GM19463 (cell line): ENCODE data around the gene ADCYAP1R1.
"Not testable (repeated sequence)": the region's sequence is repeated elsewhere in the genome, so short reads cannot be mapped to it uniquely, and the experiment has no call there.

Experiments
- ATAC-seq: cut with Tn5 transposase; IDR thresholded peaks from one replicate; pipeline ENCODE4 v1.9.1; 2021; ENCODE audit warnings: mild to moderate bottlenecking, moderate library complexity; ENCODE audit not compliant: unreplicated experiment

The ADCYAP1R1 gene

DNA sequence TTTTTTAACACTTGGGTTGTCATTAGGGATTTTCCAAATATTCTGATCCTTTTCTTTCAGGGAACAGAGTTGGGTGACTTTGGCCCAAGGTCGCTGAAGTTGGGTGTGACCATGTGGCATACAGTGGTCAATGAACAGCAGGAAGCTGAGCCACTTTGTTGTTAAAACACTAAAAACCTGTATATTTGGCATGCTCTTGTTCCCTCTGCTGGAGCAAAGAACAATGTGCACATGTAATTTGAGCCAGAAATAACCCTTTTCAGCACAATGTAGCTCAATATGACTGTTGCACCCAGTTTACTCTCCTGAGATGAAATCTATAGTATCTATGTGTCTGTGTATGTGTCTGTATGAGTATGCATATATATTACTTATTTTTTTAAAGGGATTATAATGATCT, 74.9 kb downstream of the ADCYAP1R1 start:
- no peak for ATAC-seq

DNA sequence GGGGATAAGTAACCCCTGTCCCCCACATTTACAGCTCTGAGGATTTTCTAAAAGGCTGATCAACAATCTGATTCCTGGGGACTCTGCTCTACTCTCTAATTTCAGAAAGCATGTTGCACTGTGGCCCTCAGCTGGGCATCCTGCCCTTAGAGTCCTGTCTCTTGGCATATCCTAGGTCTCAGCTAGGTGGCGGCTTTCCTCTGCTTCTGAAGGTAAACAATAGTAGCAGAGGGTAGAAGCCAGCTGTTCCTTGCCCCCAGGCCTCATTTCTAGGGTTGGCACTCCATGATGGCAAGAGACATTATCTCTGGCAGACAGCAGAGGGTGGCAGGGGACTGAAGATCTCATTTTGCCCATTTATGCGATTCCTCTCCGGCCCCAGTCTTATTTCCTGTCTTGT, 77.0 kb downstream of the ADCYAP1R1 start:
- ATAC-seq, result no peak

DNA sequence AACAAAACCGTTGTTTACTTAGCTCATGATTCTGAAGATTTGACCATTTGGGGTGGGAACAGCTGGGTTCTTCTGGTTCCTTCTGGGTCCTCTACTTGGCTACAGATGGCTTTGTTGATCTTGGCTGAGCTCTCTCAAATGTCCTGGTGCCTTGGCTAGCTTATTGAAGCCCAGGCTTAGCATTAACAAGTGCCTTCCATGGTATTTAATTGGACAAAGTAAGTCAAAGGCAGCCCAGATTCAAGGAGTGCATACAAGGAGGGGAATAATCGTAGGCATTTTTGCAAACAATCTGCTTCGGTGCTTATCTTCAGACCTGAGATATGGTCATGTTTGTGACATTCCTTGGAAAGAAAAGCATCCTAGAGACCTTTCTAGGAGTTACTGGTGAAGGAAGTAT, 81.4 kb downstream of the ADCYAP1R1 start:
- ATAC-seq, result no peak

DNA sequence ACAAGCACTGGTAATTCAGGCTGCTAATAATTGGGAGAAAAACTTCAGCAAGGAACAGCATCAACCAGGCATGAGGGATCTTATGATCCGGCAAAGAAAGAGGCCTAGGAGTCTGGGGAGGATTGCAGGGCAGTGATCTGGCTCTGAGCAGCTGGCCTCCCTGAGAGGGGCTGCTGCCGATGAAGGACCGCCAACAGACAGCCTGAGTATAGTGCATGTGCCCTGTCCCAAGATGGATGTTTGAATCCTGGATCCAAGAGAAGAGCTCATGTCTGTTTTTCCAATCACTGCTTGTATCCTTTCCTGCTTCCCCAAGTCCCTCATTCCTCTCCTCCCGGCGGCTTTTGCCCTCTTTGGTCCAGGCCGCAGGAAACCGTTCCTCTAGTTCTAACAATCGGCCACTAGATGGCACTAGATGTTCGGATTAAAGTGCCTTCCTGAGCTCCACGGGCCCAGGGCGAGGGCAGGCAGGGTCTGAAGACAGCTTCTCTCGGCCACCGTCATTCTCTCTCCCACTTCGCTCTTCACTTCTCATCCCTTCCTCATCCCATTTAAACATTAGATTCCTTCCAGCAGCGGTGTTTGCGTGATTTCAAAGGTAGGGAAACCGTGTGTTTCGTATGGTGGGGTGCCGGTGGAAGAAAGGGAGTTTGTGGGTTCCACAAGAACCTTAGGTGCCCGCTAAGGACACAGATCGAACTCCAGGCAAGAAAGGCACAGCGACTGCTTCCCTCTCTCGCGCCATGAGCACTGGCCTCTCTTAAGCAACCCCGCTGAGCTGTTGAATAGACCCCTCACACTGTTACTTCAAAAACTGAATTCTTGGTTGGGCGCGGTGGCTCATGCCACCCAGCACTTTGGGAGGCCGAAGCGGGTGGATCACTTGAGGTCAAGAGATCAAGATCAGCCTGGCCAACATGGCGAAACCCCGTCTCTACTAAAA, 82.4 kb downstream of the ADCYAP1R1 start:
- peak; percentile 96 for ATAC-seq

DNA sequence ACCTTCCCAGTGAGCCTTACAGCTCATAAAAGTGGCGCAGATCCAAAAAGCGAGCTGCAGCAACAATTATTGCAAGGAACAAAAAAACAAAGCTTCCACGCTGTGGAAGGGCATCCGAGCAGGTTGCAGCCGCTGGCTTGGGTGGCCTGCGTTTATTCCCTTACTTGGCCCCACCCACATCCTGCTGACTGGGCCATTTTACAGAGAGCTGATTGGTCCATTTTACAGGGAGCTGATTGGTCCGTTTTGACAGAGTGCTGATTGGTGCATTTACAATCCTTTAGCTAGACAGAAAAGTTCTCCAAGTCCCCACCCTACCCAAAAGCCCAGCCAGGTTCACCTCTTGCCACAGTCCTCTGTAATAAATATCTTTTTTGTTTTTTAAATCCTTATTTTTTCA, 85.1 kb downstream of the ADCYAP1R1 start:
- ATAC-seq, result no peak

DNA sequence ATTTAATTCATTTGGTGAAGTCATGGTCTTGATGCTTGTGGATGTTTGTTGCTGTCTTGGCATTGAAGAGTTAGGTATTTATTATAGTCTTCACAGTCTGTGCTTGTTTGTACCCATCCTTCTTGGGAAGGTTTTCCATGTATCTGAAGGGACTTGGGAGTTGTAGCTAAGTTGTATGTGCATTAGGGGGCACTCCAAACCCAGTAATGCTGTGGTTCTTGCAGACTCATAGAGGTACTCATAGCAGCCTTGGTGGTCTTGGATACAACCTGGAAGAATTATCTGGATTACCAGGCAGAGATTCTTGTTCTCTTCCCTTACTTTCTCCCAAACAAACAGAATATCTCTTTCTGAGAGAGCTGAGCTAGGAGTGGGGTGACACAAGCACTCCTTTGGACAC, 93.2 kb downstream of the ADCYAP1R1 start:
- ATAC-seq, result no peak

DNA sequence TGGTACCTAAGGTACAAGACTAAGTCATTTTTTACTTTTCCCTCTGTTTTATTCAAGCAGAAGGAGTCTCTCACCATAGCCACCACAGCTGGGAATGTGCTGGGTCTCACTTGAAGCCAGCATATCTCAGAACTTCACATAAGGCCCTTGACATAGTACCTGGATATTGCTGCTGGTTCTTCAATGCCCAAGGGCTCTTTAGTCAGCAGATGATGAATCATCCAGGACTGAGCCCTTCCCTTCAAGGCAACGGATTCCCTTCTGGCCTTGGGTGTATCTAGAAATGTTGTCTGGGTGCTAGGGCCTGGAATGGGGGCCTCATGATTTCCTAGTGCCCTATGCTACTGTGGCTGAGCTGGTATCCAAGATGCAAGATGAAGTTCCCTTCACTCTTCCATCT, 93.9 kb downstream of the ADCYAP1R1 start:
- ATAC-seq, result no peak

DNA sequence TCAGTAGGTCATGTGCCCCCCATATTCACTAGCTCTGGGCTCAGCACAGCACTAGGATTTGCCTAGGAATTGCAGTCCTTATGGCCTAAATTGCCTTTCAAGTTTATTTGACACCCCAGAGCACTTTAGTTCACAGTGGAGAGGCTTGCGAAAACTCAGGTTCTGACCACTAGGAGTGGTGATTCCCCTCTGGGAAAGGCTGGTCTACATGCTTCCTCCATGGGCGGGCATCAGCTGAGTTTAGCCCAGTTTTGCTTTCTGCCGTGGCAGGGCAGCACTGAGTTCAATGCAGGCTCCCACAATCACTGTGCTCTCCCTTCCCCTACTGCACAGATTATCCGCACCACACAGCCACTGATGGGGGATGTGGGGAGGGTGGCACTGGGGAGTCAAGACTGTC, 94.4 kb downstream of the ADCYAP1R1 start:
- no peak for ATAC-seq

DNA sequence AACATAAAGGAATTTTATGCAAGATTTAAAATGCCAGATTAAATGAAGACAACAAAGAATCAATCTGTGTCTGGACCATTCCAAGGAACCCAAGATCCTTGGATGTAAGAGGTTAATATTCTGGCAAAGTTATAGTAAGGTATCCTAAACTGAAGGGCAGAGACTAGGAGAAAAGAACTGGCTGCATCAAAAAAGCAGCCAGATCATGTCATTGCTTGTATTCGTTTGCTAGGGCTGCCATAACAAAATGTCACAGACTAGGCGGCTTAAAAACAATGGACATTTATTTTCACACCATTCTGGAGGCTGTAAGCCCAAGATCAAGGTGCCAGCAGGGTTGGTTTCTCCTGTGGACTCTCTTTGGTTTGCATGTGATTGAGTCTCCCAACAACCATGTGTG, 99.7 kb downstream of the ADCYAP1R1 start:
- no peak for ATAC-seq

DNA sequence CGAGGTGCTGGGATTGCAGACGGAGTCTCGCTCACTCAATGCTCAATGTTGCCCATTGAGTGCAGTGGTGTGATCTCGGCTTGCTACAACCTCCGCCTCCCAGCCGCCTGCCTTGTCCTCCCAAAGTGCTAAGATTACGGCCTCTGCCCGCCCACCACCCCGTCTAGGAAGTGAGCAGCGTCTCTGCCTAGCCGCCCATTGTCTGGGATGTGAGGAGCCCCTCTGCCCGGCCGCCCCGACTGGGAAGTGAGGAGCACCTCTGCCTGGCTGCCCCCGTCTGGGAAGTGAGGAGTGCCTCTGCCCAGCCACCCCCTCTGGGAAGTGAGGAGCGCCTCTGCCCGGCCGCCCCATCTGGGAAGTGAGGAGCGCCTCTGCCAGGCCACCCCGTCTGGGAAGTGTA, 101.2 kb downstream of the ADCYAP1R1 start:
- not testable (repeated sequence) for ATAC-seq

DNA sequence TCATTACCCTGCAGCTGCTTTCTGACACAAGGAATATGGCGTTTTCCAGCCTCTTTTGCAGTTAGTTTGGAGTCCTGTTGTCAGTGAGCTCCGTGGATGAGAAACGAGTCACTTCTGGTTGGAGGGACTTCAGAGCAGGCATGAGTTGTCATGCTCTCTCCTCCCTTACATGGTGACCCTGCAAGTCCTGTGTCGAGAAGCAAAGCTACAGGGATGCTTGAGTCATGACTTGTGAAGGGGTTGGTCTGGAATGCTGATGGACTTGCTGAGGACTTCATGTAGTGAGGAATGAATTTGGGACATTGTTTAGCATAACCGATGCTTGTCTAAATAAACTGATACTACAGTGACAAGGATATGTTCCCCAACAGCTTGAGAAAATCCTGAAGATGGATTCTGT, 108.8 kb downstream of the ADCYAP1R1 start:
- no peak for ATAC-seq
